Chondrocyte (in vitro differentiated cells): Measurements from ENCODE around the gene SEMA4D. TPM values are rescaled to one million over a fixed set of nuclear protein-coding genes. Genes with fewer than 3 reads are reported as not detected.

ENCODE experiments used
- DNase-seq: peaks from one replicate; pipeline ENCODE4 v3.0.0; 2021; ENCODE audit warnings: mixed read lengths, low spot score
- H3K27ac Mint-ChIP-seq: one replicate; pipeline ENCODE4 v1.8.0; 2021; ENCODE audit warnings: mild to moderate bottlenecking, moderate library complexity, mixed read lengths; ENCODE audit not compliant: unreplicated experiment
- H3K27me3 Mint-ChIP-seq: 2 replicates; pipeline ENCODE4 v1.8.0; 2021; ENCODE audit warnings: low read depth, mixed read lengths
- H3K36me3 Mint-ChIP-seq: 2 replicates; pipeline ENCODE4 v1.8.0; 2021; ENCODE audit warnings: low read depth, mixed read lengths
- H3K4me1 Mint-ChIP-seq: 2 replicates; pipeline ENCODE4 v1.8.0; 2021; ENCODE audit warnings: low read depth, mild to moderate bottlenecking, mixed read lengths
- H3K4me3 Mint-ChIP-seq: one replicate; pipeline ENCODE4 v1.8.0; 2021; ENCODE audit warnings: mild to moderate bottlenecking, moderate library complexity, mixed read lengths; ENCODE audit not compliant: unreplicated experiment
- H3K9me3 Mint-ChIP-seq: 2 replicates; pipeline ENCODE4 v1.8.0; 2021; ENCODE audit warnings: low read depth, mixed read lengths
- total RNA-seq: library from RNA; stranded (reverse); gene quantifications from 3 replicates; pipeline ENCODE4 v1.2.1, GENCODE V29; 2021
- TF ChIP-seq, protein P1 (sequence below): fragments of 200-600 bp; sonication (generic); IDR thresholded peaks from 2 replicates; pipeline ENCODE4 v1.5.0; 2021; ENCODE audit warnings: antibody characterized with exemption, mild to moderate bottlenecking, moderate library complexity

SEMA4D gene
- total RNA-seq, 1 donor from 2014 or later, result 3.8 TPM

DNA sequence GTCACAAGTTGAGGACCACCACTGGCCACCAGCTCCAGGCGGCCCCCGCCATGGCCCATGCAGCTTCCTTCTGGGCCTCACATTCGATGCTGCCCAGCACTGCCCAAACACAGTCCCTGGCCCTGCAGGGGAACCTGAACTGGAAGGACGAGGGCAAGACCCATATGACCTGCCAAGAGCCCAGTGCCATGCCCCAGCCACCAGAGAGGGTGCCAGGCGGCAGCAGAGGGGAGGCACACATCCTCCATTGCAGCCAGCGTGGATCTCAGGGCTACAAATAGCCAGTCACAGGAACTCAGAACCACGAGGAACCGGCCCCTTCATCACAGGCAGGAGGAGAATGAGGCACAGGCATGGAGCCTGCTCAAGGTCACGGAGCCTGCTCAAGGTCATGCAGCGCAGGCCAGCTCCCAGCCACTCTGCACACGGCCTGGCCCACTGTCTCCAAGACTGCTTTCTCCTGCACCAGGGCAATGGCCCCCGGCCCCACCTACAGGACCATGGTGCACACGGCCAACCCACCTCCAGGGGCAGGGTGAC lies 69.6 kb downstream of the SEMA4D start:
- Mint-ChIP-seq H3K36me3 (no peaks in the 10 kb centered on the region), H3K4me1 (peaks cover 22% of the 10 kb centered on the region), H3K27ac (no peak overlapping the region), H3K9me3 (no peaks in the 10 kb centered on the region), H3K4me3 (no peak overlapping the region), H3K27me3 (no peaks in the 10 kb centered on the region)
- peak; percentile 80 for DNase-seq
- TF ChIP-seq, protein P1, sequence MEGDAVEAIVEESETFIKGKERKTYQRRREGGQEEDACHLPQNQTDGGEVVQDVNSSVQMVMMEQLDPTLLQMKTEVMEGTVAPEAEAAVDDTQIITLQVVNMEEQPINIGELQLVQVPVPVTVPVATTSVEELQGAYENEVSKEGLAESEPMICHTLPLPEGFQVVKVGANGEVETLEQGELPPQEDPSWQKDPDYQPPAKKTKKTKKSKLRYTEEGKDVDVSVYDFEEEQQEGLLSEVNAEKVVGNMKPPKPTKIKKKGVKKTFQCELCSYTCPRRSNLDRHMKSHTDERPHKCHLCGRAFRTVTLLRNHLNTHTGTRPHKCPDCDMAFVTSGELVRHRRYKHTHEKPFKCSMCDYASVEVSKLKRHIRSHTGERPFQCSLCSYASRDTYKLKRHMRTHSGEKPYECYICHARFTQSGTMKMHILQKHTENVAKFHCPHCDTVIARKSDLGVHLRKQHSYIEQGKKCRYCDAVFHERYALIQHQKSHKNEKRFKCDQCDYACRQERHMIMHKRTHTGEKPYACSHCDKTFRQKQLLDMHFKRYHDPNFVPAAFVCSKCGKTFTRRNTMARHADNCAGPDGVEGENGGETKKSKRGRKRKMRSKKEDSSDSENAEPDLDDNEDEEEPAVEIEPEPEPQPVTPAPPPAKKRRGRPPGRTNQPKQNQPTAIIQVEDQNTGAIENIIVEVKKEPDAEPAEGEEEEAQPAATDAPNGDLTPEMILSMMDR, result no peak

DNA sequence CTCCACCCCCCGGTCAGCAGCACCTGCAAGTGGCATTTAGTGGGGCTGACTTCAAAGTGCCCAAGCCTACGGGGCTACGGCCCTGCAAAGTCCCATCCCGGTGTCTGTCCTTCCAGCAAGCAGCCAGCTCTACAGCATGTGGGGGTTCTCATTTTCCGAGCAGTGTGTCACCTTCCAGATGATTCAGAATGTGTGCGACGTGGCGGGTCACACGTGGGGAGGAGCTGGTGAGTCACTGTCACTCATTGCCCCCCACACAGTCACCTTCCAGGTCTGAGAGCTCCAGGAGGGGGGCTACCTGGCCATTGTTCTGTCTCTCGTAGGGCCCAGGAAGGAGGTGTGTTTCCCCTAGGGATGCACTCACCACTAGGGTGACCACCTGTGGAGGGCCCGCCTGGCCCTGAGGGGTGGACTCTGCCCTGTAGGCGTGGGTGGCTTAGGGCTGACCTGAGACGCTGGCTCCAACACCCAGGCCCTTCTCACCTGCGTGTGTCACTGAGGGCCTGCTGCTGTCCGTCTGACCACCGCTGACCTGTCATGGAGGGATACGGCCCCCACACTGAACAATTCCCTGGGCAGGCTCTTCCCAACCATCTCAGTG lies 70.2 kb downstream of the SEMA4D start:
- H3K27ac Mint-ChIP-seq, result no peak overlapping the region
- TF ChIP-seq, protein P1, result no peak
- no peaks in the 10 kb centered on the region for H3K36me3 Mint-ChIP-seq
- H3K4me1 Mint-ChIP-seq, result peaks cover 25% of the 10 kb centered on the region
- H3K4me3 Mint-ChIP-seq, result no peak overlapping the region
- H3K27me3 Mint-ChIP-seq, result no peaks in the 10 kb centered on the region
- H3K9me3 Mint-ChIP-seq, result no peaks in the 10 kb centered on the region
- DNase-seq, result peak; percentile 43

DNA sequence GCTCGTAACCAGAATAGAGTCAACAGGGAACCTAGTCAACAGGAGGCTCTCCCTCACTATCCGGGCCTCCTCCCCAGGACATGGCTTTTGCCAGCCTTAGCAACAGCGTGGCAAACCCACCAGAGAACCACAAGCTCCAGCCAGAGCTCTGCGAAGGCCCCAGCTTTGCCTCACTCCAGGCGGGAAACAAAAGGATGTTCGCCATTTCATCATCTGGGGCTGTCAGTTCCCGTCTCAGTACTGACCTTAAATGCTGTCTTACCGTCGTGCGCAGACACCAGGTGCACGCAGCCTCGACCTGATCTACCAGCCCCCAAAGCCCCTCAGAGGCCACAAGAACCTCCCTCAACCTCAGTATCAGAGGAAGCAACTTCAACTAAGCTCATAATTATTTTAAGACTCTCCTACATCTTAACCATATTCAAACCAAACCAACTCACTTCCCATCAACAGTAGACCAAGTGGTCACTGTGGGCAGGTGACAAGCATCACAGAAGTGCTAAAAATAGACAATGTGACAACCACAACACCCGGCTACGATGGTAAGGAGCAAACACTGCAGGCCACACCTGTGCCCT lies 71.4 kb downstream of the SEMA4D start:
- H3K27me3 Mint-ChIP-seq, result no peaks in the 10 kb centered on the region
- TF ChIP-seq, protein P1, result no peak
- H3K9me3 Mint-ChIP-seq, result no peaks in the 10 kb centered on the region
- H3K36me3 Mint-ChIP-seq, result no peaks in the 10 kb centered on the region
- H3K4me3 Mint-ChIP-seq, result no peak overlapping the region
- H3K4me1 Mint-ChIP-seq, result peaks cover 28% of the 10 kb centered on the region
- DNase-seq, result peak; percentile 37
- H3K27ac Mint-ChIP-seq, result no peak overlapping the region

DNA sequence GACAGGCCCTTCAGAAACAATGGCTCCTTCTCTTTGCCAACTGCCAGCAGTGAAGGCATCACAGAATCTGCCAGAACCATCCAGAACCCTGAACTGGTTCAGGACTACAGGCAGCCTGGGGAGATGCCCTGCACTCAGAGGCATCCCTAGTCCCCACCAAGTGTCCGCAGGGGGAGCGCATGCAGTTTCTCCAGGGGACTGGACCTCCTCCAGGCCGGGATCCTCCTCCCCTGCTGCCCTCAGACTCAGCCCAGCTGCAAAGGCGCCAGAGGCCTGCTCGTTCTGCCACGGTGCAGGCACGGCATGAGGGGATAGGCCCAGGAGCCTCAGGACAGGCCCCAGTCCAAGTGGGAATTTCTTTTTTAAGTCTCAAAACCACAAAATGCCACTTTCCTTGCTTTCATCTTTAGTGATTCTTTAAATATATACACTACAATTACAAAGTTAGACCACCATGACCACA lies 72.0 kb downstream of the SEMA4D start:
- Mint-ChIP-seq H3K4me3 (no peak overlapping the region), H3K9me3 (no peaks in the 10 kb centered on the region), H3K36me3 (no peaks in the 10 kb centered on the region), H3K4me1 (peaks cover 30% of the 10 kb centered on the region), H3K27ac (no peak overlapping the region), H3K27me3 (no peaks in the 10 kb centered on the region)
- TF ChIP-seq, protein P1, result no peak
- peak; percentile 24 for DNase-seq

DNA sequence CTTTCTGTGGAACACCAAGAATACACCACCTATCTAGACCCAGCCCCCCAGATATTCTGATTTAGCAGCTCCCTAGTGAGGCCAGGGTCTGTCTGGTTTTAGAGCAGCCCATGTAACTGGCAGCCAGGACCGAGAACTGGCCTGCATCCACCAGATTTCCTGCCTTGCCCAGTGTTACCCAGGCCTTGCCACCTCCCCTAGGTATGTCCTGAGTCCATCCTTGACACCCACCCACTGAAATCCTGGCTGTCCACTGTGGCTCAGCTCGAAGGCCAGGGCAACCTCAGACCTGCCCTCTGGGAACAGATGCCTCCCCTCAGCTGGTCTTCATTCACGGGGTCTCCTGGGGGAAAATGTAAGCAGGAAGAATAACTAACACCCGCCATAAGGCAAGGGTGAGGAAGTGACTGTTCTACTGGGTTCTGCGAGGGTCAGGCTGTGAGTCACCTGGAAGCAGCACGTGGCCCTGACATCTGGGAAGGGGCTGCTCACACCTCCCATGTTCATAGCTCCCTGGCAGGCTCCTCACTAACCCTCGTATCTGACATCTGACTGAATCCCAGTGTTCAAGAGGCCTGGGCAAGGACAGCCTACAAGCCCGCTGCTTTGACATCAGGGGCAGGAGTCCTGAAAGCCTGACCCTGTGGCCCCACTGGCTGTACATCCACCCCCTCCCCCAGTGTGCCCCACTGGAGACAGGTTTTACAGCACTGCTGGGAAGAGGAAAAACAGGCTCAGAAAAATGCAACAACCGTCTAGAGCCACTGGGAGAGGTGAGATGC lies 72.7 kb downstream of the SEMA4D start:
- Mint-ChIP-seq H3K36me3 (no peaks in the 10 kb centered on the region), H3K27ac (no peak overlapping the region), H3K4me3 (no peak overlapping the region), H3K9me3 (no peaks in the 10 kb centered on the region), H3K4me1 (peaks cover 30% of the 10 kb centered on the region), H3K27me3 (no peaks in the 10 kb centered on the region)
- DNase-seq, result peak; percentile 25
- TF ChIP-seq, protein P1, result no peak
